Activated T-helper 2 cell treated with anti-CD3 and anti-CD28 coated beads, Interferon-gamma antibody, Interleukin-2, Interleukin-4, amounts not matched to agents 10 μg/mL and 5 μg/mL and 100 μg/mL, durations not matched to agents 14 hours and 24 hours and 36 hours (primary cell): ENCODE measurements around the gene IRF3. TPM values are rescaled to one million over a fixed set of nuclear protein-coding genes. Genes with fewer than 3 reads are reported as not detected.

Source experiments
- DNase-seq: peaks from one replicate; pipeline ENCODE4 v3.0.0; 2021; ENCODE audit warnings: low spot score
- H3K27ac Mint-ChIP-seq: one replicate; pipeline ENCODE4 v1.8.0; 2021; ENCODE audit warnings: mixed read lengths
- H3K27me3 Mint-ChIP-seq: one replicate; pipeline ENCODE4 v1.8.0; 2021; ENCODE audit warnings: low read depth, mixed read lengths
- H3K36me3 Mint-ChIP-seq: one replicate; pipeline ENCODE4 v1.8.0; 2021; ENCODE audit warnings: low read depth, mixed read lengths
- H3K4me1 Mint-ChIP-seq: one replicate; pipeline ENCODE4 v1.8.0; 2021; ENCODE audit warnings: low read depth, mixed read lengths
- H3K4me3 Mint-ChIP-seq: one replicate; pipeline ENCODE4 v1.8.0; 2021; ENCODE audit warnings: low read depth, mild to moderate bottlenecking, moderate library complexity, mixed read lengths
- H3K9me3 Mint-ChIP-seq: one replicate; pipeline ENCODE4 v1.8.0; 2021; ENCODE audit warnings: mixed read lengths
- intact Hi-C: fragments of 100-400 bp; cut with micrococcal nuclease; formaldehyde crosslinking; loops from one replicate; pipeline ENCODE4 v1.15.1; 2023
- total RNA-seq: library from RNA; stranded (reverse); gene quantifications from 2 replicates; pipeline ENCODE4 v1.2.3, GENCODE V29; 2022

The IRF3 gene, protein sequence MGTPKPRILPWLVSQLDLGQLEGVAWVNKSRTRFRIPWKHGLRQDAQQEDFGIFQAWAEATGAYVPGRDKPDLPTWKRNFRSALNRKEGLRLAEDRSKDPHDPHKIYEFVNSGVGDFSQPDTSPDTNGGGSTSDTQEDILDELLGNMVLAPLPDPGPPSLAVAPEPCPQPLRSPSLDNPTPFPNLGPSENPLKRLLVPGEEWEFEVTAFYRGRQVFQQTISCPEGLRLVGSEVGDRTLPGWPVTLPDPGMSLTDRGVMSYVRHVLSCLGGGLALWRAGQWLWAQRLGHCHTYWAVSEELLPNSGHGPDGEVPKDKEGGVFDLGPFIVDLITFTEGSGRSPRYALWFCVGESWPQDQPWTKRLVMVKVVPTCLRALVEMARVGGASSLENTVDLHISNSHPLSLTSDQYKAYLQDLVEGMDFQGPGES
- total RNA-seq, result 135 and 147 TPM in 2 replicates

- H3K9me3 Mint-ChIP-seq, result no peaks in the 10 kb centered on the region
- DNase-seq, result peak; percentile 98
- H3K27ac Mint-ChIP-seq, result peak within 1 kb of the TSS; percentile 87
- H3K27me3 Mint-ChIP-seq, result no peaks in the 10 kb centered on the region
- intact Hi-C loops, result loop anchor here (1.0 to 10.0 kb wide), 2 partner anchors 11 to 149 kb away; partner anchors contain the start of genes FUZ and MED25
- H3K36me3 Mint-ChIP-seq, result peaks cover 31% of the 10 kb centered on the region
- H3K4me1 Mint-ChIP-seq, result peaks cover 20% of the 10 kb centered on the region
- peak within 1 kb of the TSS; percentile 95 for H3K4me3 Mint-ChIP-seq
Observed at GRCh38 chr19:49665351-49666119, at the start of gene IRF3, which contains the start of gene BCL2L12. Gene IRF3, minus strand, starts transcription at chr19:49665857. Its CDS starts 1,019 bp downstream, at chr19:49664838. Gene BCL2L12, plus strand, starts transcription at chr19:49665933. Its CDS starts 760 bp downstream, at chr19:49666693.

- Mint-ChIP-seq H3K27ac (no peak overlapping the region), H3K9me3 (no peaks in the 10 kb centered on the region), H3K4me1 (peaks cover 7% of the 10 kb centered on the region), H3K27me3 (no peaks in the 10 kb centered on the region), H3K36me3 (no peaks in the 10 kb centered on the region), H3K4me3 (no peak overlapping the region)
- no peak for DNase-seq
- intact Hi-C loops, result no loop called here
Observed at GRCh38 chr19:49713236-49713845, 47.7 kb upstream of the IRF3 start.

- no peaks in the 10 kb centered on the region for H3K36me3 Mint-ChIP-seq
- no peaks in the 10 kb centered on the region for H3K9me3 Mint-ChIP-seq
- intact Hi-C loops, result no loop called here
Observed at GRCh38 chr19:49712397-49712859, 46.8 kb upstream of the IRF3 start.

GRCh38 chr19:49710372-49710951 lies 44.8 kb upstream of the IRF3 start:
- Mint-ChIP-seq H3K4me1 (no peaks in the 10 kb centered on the region), H3K9me3 (no peaks in the 10 kb centered on the region), H3K4me3 (no peak overlapping the region), H3K36me3 (no peaks in the 10 kb centered on the region), H3K27me3 (no peaks in the 10 kb centered on the region), H3K27ac (no peak overlapping the region)
- intact Hi-C loops, result no loop called here
- DNase-seq, result no peak

More at GRCh38 chr19:49712397-49712859, 46.8 kb upstream of the IRF3 start:
- no peak for DNase-seq
- Mint-ChIP-seq H3K27me3 (no peaks in the 10 kb centered on the region), H3K4me1 (peaks cover 3% of the 10 kb centered on the region), H3K4me3 (no peak overlapping the region), H3K27ac (no peak overlapping the region)

DNA sequence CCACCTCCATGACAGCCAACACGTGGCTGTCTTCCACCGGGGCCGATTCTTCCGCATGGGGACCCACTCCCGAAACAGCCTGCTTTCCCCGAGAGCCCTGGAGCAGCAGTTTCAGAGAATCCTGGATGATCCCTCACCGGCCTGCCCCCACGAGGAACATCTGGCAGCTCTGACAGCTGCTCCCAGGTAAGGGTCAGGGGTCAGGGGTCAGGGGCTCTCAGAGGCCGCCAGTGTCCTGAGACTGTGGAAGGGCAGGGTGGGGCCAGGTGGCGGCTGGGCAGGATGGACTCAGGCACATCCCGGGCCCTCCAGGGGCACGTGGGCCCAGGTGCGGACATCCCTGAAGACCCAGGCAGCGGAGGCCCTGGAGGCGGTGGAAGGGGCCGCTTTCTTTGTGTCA lies 40.3 kb upstream of the IRF3 start:
- Mint-ChIP-seq H3K27ac (no peak overlapping the region), H3K27me3 (no peaks in the 10 kb centered on the region), H3K9me3 (no peaks in the 10 kb centered on the region), H3K4me3 (no peak overlapping the region), H3K4me1 (no peaks in the 10 kb centered on the region), H3K36me3 (no peaks in the 10 kb centered on the region)
- no peak for DNase-seq
- intact Hi-C loops, result no loop called here

- no peak for DNase-seq
- H3K27ac Mint-ChIP-seq, result no peak overlapping the region
- intact Hi-C loops, result no loop called here
- H3K27me3 Mint-ChIP-seq, result no peaks in the 10 kb centered on the region
- H3K36me3 Mint-ChIP-seq, result no peaks in the 10 kb centered on the region
- H3K4me1 Mint-ChIP-seq, result no peaks in the 10 kb centered on the region
- no peak overlapping the region for H3K4me3 Mint-ChIP-seq
- H3K9me3 Mint-ChIP-seq, result no peaks in the 10 kb centered on the region
Observed at GRCh38 chr19:49704888-49705642, 39.4 kb upstream of the IRF3 start.

- Mint-ChIP-seq H3K27ac (no peak overlapping the region), H3K36me3 (no peaks in the 10 kb centered on the region), H3K4me1 (no peaks in the 10 kb centered on the region), H3K9me3 (no peaks in the 10 kb centered on the region), H3K27me3 (no peaks in the 10 kb centered on the region), H3K4me3 (no peak overlapping the region)
- intact Hi-C loops, result no loop called here
- no peak for DNase-seq
Observed at GRCh38 chr19:49701271-49701786, 35.7 kb upstream of the IRF3 start.

DNA sequence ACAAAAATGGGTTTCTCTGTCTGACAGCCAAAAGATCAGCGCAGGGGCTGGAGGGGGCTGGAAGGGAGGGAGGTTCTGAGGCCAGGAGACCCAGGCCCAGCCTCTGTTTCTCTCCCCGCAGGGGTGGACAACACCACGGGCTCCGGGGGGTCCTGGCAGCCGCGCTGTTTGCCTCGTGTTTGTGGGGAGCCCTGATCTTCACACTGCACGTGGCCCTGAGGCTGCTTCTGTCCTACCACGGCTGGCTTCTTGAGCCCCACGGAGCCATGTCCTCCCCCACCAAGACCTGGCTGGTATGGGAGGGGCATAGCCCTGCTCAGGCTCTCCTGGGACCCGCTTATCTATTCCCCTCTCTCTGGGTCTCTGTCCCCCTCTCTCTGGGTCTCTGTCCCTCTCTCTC lies 34.9 kb upstream of the IRF3 start:
- no peaks in the 10 kb centered on the region for H3K4me1 Mint-ChIP-seq
- H3K36me3 Mint-ChIP-seq, result no peaks in the 10 kb centered on the region
- no peak for DNase-seq
- no peaks in the 10 kb centered on the region for H3K9me3 Mint-ChIP-seq
- intact Hi-C loops, result no loop called here
- no peak overlapping the region for H3K4me3 Mint-ChIP-seq
- H3K27ac Mint-ChIP-seq, result no peak overlapping the region
- no peaks in the 10 kb centered on the region for H3K27me3 Mint-ChIP-seq

DNA sequence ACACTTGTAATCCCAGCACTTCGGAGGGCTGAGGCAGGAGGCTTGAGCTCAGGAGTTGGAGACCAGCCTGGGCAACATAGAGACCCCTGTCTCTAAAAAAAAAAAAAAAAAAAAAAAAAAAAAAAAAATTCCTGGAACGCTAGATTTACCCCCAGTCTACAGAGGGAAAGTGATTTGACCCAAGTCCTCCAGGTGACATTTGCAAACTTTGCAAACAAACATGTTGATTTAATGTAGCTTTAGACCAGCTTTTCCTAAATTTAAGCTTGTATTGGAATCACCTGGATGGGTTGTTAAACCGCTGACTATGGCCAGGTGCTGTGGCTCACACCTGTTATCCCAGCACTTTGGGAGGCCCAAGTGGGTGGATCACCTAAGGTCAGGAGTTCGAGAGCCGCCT lies 33.7 kb upstream of the IRF3 start:
- Mint-ChIP-seq H3K36me3 (no peaks in the 10 kb centered on the region), H3K27ac (no peak overlapping the region), H3K9me3 (no peaks in the 10 kb centered on the region), H3K4me3 (no peak overlapping the region), H3K4me1 (no peaks in the 10 kb centered on the region), H3K27me3 (no peaks in the 10 kb centered on the region)
- intact Hi-C loops, result no loop called here
- DNase-seq, result no peak

- H3K27me3 Mint-ChIP-seq, result peaks cover 3% of the 10 kb centered on the region
- H3K4me1 Mint-ChIP-seq, result no peaks in the 10 kb centered on the region
- no peak overlapping the region for H3K4me3 Mint-ChIP-seq
- H3K27ac Mint-ChIP-seq, result no peak overlapping the region
- no peaks in the 10 kb centered on the region for H3K36me3 Mint-ChIP-seq
- no peak for DNase-seq
- intact Hi-C loops, result no loop called here
- no peaks in the 10 kb centered on the region for H3K9me3 Mint-ChIP-seq
Observed at GRCh38 chr19:49696865-49697264, 31.2 kb upstream of the IRF3 start.

GRCh38 chr19:49696115-49696514 lies 30.5 kb upstream of the IRF3 start:
- Mint-ChIP-seq H3K4me3 (no peak overlapping the region), H3K27ac (no peak overlapping the region), H3K9me3 (no peaks in the 10 kb centered on the region), H3K36me3 (no peaks in the 10 kb centered on the region), H3K4me1 (peaks cover 2% of the 10 kb centered on the region), H3K27me3 (peaks cover 3% of the 10 kb centered on the region)
- intact Hi-C loops, result no loop called here
- no peak for DNase-seq

- intact Hi-C loops, result no loop called here
- Mint-ChIP-seq H3K27me3 (peaks cover 11% of the 10 kb centered on the region), H3K4me3 (no peak overlapping the region)
Observed at GRCh38 chr19:49692147-49692506, 26.5 kb upstream of the IRF3 start.

More at GRCh38 chr19:49692147-49692506, 26.5 kb upstream of the IRF3 start:
- no peak for DNase-seq
- H3K4me1 Mint-ChIP-seq, result peaks cover 10% of the 10 kb centered on the region
- H3K36me3 Mint-ChIP-seq, result peaks cover 25% of the 10 kb centered on the region
- H3K9me3 Mint-ChIP-seq, result no peaks in the 10 kb centered on the region
- no peak overlapping the region for H3K27ac Mint-ChIP-seq
